H9 (cell line): ENCODE results near the gene RBP2. TPM values are rescaled to one million over a fixed set of nuclear protein-coding genes. Genes with fewer than 3 reads are reported as not detected.
A peak's percentile ranks its signal among the peaks of the same experiment; 100 is the strongest.

Source experiments
- DNase-seq: peaks from one replicate; pipeline ENCODE4 v3.0.0-alpha.2; 2017
- H2AFZ ChIP-seq: one replicate; pipeline ENCODE4 v1.6.1; 2013; ENCODE audit warnings: mild to moderate bottlenecking, low read length, control low read depth, moderate library complexity
- H2AK5ac ChIP-seq: 2 replicates; pipeline ENCODE4 v1.6.1; 2013; ENCODE audit warnings: low read length, control low read depth, mixed read lengths; ENCODE audit not compliant: insufficient read length
- H2BK120ac ChIP-seq: one replicate; pipeline ENCODE4 v1.6.1; 2013; ENCODE audit warnings: low read depth, mild to moderate bottlenecking, low read length, control low read depth, inconsistent platforms; ENCODE audit not compliant: poor library complexity, severe bottlenecking
- H2BK12ac ChIP-seq: 2 replicates; pipeline ENCODE4 v1.6.1; 2013; ENCODE audit warnings: low read length, control low read depth, mixed read lengths, low read depth; ENCODE audit not compliant: insufficient read length
- H2BK15ac ChIP-seq: 2 replicates; pipeline ENCODE4 v1.6.1; 2013; ENCODE audit warnings: low read depth, low read length, control low read depth
- H2BK20ac ChIP-seq: one replicate; pipeline ENCODE4 v1.6.1; 2013; ENCODE audit warnings: low read depth, mild to moderate bottlenecking, low read length, control low read depth, inconsistent platforms; ENCODE audit not compliant: poor library complexity, severe bottlenecking
- H2BK5ac ChIP-seq: 2 replicates; pipeline ENCODE4 v1.6.1; 2013; ENCODE audit warnings: low read length, control low read depth, mixed read lengths; ENCODE audit not compliant: insufficient read length
- H3K14ac ChIP-seq: 2 replicates; pipeline ENCODE4 v1.6.1; 2013; ENCODE audit warnings: low read length, control low read depth; ENCODE audit not compliant: insufficient read depth
- H3K18ac ChIP-seq: 2 replicates; pipeline ENCODE4 v1.6.1; 2013; ENCODE audit warnings: low read depth, mild to moderate bottlenecking, mixed read lengths, low read length, control low read depth; ENCODE audit not compliant: insufficient read length
- H3K23ac ChIP-seq: 2 replicates; pipeline ENCODE4 v1.6.1; 2013; ENCODE audit warnings: low read length, control low read depth, mixed read lengths, low read depth; ENCODE audit not compliant: insufficient read length
- H3K23me2 ChIP-seq: 2 replicates; pipeline ENCODE4 v1.6.1; 2013; ENCODE audit warnings: low read depth, mild to moderate bottlenecking, mixed read lengths, low read length, control low read depth; ENCODE audit not compliant: insufficient read length, poor library complexity, severe bottlenecking
- H3K27ac ChIP-seq: 2 replicates; pipeline ENCODE4 v1.5.1; 2013; ENCODE audit warnings: low read length, control low read depth, mixed read lengths, low read depth; ENCODE audit not compliant: insufficient read length
- H3K27me3 ChIP-seq: 2 replicates; pipeline ENCODE4 v1.6.1; 2013; ENCODE audit warnings: low read length, control low read depth, inconsistent platforms; ENCODE audit not compliant: insufficient read depth
- H3K4ac ChIP-seq: 2 replicates; pipeline ENCODE4 v1.6.1; 2013; ENCODE audit warnings: low read depth, mild to moderate bottlenecking, control low read depth, inconsistent platforms, low read length, moderate library complexity
- H3K4me1 ChIP-seq: 2 replicates; pipeline ENCODE4 v1.6.1; 2013; ENCODE audit warnings: low read length, control low read depth, inconsistent platforms; ENCODE audit not compliant: insufficient read depth
- H3K4me2 ChIP-seq: 2 replicates; pipeline ENCODE4 v1.6.1; 2013; ENCODE audit warnings: low read length, control low read depth, mixed read lengths; ENCODE audit not compliant: insufficient read length, insufficient read depth
- H3K56ac ChIP-seq: 2 replicates; pipeline ENCODE4 v1.6.1; 2013; ENCODE audit warnings: low read depth, mild to moderate bottlenecking, mixed read lengths, low read length, control low read depth; ENCODE audit not compliant: insufficient read length
- H3K79me1 ChIP-seq: 2 replicates; pipeline ENCODE4 v1.6.1; 2013; ENCODE audit warnings: low read depth, mild to moderate bottlenecking, moderate library complexity, low read length, control low read depth, inconsistent platforms; ENCODE audit not compliant: insufficient read depth, poor library complexity, severe bottlenecking
- H3K79me2 ChIP-seq: 2 replicates; pipeline ENCODE4 v1.6.1; 2013; ENCODE audit warnings: low read length, control low read depth, inconsistent platforms; ENCODE audit not compliant: insufficient read depth
- H3K9ac ChIP-seq: 2 replicates; pipeline ENCODE4 v1.6.1; 2013; ENCODE audit warnings: low read length, control low read depth, mixed read lengths; ENCODE audit not compliant: insufficient read length; ENCODE audit errors: extremely low read depth
- H3K9me3 ChIP-seq: one replicate; pipeline ENCODE4 v1.6.1; 2013; ENCODE audit warnings: low read depth, low read length, inconsistent platforms; ENCODE audit not compliant: control insufficient read depth
- H3T11ph ChIP-seq: one replicate; pipeline ENCODE4 v1.6.1; 2013; ENCODE audit warnings: mild to moderate bottlenecking, low read length, control low read depth, inconsistent platforms
- H4K20me1 ChIP-seq: one replicate; pipeline ENCODE4 v1.6.1; 2013; ENCODE audit not compliant: control insufficient read depth, insufficient read length, insufficient read depth
- H4K5ac ChIP-seq: 2 replicates; pipeline ENCODE4 v1.6.1; 2013; ENCODE audit warnings: low read depth, mild to moderate bottlenecking, mixed read lengths, low read length, control low read depth; ENCODE audit not compliant: insufficient read length
- H4K8ac ChIP-seq: replicated peaks from 2 replicates; pipeline ENCODE4 v1.6.1; 2013; ENCODE audit warnings: low read length, control low read depth, mixed read lengths, low read depth; ENCODE audit not compliant: insufficient read length
- H4K91ac ChIP-seq: 2 replicates; pipeline ENCODE4 v1.6.1; 2013; ENCODE audit warnings: low read depth, mild to moderate bottlenecking, moderate library complexity, mixed read lengths, low read length, control low read depth; ENCODE audit not compliant: insufficient read length
- H3K27ac Mint-ChIP-seq, 3 experiments: 2 replicates in 2 of 3; 3 replicates in 1 of 3; pipeline ENCODE4 v1.8.0; 2020 to 2021; ENCODE audit warnings: mixed read lengths in 3 of 3, mild to moderate bottlenecking in 1 of 3, moderate library complexity in 1 of 3
- H3K27me3 Mint-ChIP-seq: 2 replicates; pipeline ENCODE4 v1.8.0; 2021; ENCODE audit warnings: low read depth, mild to moderate bottlenecking, moderate library complexity, mixed read lengths
- H3K36me3 Mint-ChIP-seq, 3 experiments: 2 replicates in 2 of 3; 3 replicates in 1 of 3; pipeline ENCODE4 v1.8.0; 2020 to 2021; ENCODE audit warnings: low read depth in 3 of 3, mixed read lengths in 3 of 3; ENCODE audit not compliant: insufficient read depth in 1 of 3
- H3K4me1 Mint-ChIP-seq, 2 experiments: 2 replicates each; pipeline ENCODE4 v1.8.0; 2020; ENCODE audit warnings: mixed read lengths in 2 of 2
- H3K4me3 Mint-ChIP-seq, 2 experiments: 2 replicates in 1 of 2; 3 replicates in 1 of 2; pipeline ENCODE4 v1.8.0; 2020 to 2021; ENCODE audit warnings: mild to moderate bottlenecking in 2 of 2, mixed read lengths in 2 of 2, moderate library complexity in 1 of 2
- H3K9me3 Mint-ChIP-seq, 2 experiments: 2 replicates in 1 of 2; 3 replicates in 1 of 2; pipeline ENCODE4 v1.8.0; 2020; ENCODE audit warnings: mild to moderate bottlenecking in 2 of 2, mixed read lengths in 2 of 2, moderate library complexity in 1 of 2
- CTCF ChIP-seq: fragments of 200-600 bp; sonication (generic); conservative IDR thresholded peaks from 3 replicates; pipeline ENCODE4 v1.8.0; 2021; ENCODE audit warnings: antibody characterized with exemption, mild to moderate bottlenecking
- WGBS: extraction: QIAGEN DNeasy Blood & Tissue Kit; methylation state at CpG from one replicate; pipeline ENCODE4 v1.1.7; 2013; ENCODE audit warnings: missing lambda C conversion rate, low lambda C conversion rate, mixed read lengths; ENCODE audit not compliant: insufficient read length; ENCODE audit errors: extremely low coverage; 5-methylcytosine and 5-hydroxymethylcytosine counted together
- total RNA-seq: library from RNA; stranded (reverse); gene quantifications from 2 replicates; pipeline ENCODE4 v1.2.1, GENCODE V29; 2021

Gene RBP2
- total RNA-seq, 1 experiment from 2014 or later, result not detected

- TF ChIP-seq CTCF, result no peak
- Histone ChIP-seq H2BK12ac (no peak overlapping the region), H3K79me1 (no peaks in the 10 kb centered on the region), H3K14ac (peak overlapping the region; percentile 23; the same call in 1 of the 2 replicates), H4K20me1 (no peaks in the 10 kb centered on the region), H3T11ph (no peak overlapping the region), H4K8ac (no peak overlapping the region), H3K27me3 (no peaks in the 10 kb centered on the region), H3K4ac (no peak overlapping the region), H3K56ac (no peak overlapping the region), H3K4me2 (no peak overlapping the region), H2BK5ac (no peak overlapping the region), H2BK20ac (no peak overlapping the region), H3K23me2 (peaks cover 2% of the 10 kb centered on the region), H2BK120ac (no peak overlapping the region), H4K5ac (no peak overlapping the region), H2BK15ac (no peak overlapping the region), H4K91ac (no peak overlapping the region), H3K9me3 (no peaks in the 10 kb centered on the region), H2AK5ac (no peak overlapping the region), H3K23ac (no peak overlapping the region), H3K79me2 (no peaks in the 10 kb centered on the region), H3K4me1 (no peaks in the 10 kb centered on the region), H3K9ac (no peak overlapping the region), H2AFZ (no peak overlapping the region), H3K18ac (no peak overlapping the region), H3K27ac (no peak overlapping the region)
- Mint-ChIP-seq H3K36me3 (no peaks in the 10 kb centered on the region), H3K27ac (no peak overlapping the region), H3K4me3 (no peak overlapping the region), H3K27me3 (peaks cover 1% of the 10 kb centered on the region), H3K4me1 (no peaks in the 10 kb centered on the region), H3K9me3 (no peaks in the 10 kb centered on the region)
- WGBS, result no CpG with 5 or more reads among the region's 7 CpGs
- DNase-seq, result no peak
Observed at GRCh38 chr3:139465636-139466035, 10.7 kb downstream of the RBP2 start.
